NCI-H146 (cell line): ENCODE results near the gene ZNF737.
"Not testable (repeated sequence)": the region's sequence is repeated elsewhere in the genome, so short reads cannot be mapped to it uniquely, and the experiment has no call there.

Experiments used
- DNase-seq: peaks from one replicate; lab custom pipeline; 2025; lab: John Stamatoyannopoulos, UW

Gene ZNF737

GRCh38 chr19:20565321-20566018 lies at the start of gene ZNF737:
Gene ZNF737 (minus strand): TSS chr19:20565781. CDS start chr19:20565640, 141 bp downstream.
- peak; percentile 99 for DNase-seq

DNA sequence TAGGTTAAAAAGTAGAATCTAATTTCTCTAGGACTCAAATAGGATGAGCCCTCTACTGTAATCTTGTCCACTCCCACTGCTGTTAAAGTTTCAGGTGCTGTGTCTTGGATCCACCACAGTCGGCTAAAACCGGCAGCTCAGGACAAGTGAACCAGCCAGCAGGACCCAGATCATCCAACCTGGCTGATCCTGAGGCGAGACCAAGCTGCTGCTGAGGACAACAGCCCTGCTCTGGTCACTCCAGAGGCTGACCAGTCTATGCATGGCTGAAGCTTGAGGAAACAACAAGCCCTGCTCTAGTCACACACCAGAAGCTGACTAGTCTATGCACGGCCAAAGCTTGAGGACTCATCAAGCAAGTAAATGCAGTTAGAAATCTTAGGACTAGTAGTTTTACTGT lies 49.4 kb upstream of the ZNF737 start:
- not testable (repeated sequence) for DNase-seq

- DNase-seq: no peak
These were observed 47.2 kb upstream of the ZNF737 start for GRCh38 chr19:20612711-20613316.

DNA sequence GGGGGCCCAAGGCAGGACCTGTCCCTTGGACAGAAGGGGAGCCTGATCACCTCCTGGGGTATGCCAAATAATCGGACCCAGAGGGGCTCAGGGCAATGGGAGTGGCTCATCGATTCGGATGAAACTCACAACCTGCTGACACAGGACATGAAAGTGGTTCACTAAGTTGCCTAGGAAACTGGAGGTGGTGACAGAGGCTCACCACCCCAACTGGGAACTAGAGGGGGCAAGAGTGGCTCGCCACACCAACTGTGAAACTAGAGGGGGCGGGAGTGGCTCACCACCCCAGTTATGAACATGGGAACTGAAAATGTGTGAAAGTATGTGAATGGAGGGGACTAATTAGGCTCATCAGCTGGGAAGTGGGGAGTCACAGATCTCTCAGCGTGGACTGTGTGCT lies 46.3 kb upstream of the ZNF737 start:
- DNase-seq: no peak

GRCh38 chr19:20607943-20608342 lies 42.4 kb upstream of the ZNF737 start:
- DNase-seq: no peak

GRCh38 chr19:20558571-20558970 lies 7.0 kb downstream of the ZNF737 start:
- DNase-seq: no peak

- DNase-seq: no peak
These were observed 7.6 kb downstream of the ZNF737 start for GRCh38 chr19:20558011-20558410.

DNA sequence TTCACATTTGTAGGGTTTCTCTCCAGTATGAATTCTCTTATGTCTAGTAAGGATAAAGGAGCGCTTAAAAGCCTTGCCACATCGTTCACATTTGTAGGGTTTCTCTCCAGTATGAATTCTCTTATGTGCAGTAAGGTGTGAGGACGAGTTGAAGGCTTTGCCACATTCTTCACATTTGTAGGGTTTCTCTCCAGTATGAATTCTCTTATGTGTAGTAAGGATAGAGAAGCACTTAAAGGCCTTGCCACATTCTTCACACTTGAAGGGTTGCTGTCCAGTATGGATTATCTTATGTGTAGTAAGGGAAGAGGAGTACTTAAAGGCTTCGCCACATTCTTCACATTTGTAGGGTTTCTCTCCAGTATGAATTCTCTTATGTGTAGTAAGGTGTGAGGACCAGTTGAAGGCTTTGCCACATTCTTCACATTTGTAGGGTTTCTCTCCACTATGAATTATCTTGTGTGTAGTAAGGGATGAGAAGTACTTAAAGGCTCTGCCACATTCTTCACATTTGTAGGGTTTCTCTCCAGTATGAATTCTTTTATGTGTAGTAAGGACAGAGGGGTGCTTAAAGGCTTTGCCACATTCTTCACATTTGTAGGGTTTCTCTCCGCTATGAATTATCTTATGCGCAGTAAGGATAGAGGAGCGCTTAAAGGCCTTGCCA lies 20.8 kb downstream of the ZNF737 start:
- not testable (repeated sequence) for DNase-seq

- DNase-seq: not testable (repeated sequence)
These were observed 35.3 kb downstream of the ZNF737 start for GRCh38 chr19:20530303-20530702.

DNA sequence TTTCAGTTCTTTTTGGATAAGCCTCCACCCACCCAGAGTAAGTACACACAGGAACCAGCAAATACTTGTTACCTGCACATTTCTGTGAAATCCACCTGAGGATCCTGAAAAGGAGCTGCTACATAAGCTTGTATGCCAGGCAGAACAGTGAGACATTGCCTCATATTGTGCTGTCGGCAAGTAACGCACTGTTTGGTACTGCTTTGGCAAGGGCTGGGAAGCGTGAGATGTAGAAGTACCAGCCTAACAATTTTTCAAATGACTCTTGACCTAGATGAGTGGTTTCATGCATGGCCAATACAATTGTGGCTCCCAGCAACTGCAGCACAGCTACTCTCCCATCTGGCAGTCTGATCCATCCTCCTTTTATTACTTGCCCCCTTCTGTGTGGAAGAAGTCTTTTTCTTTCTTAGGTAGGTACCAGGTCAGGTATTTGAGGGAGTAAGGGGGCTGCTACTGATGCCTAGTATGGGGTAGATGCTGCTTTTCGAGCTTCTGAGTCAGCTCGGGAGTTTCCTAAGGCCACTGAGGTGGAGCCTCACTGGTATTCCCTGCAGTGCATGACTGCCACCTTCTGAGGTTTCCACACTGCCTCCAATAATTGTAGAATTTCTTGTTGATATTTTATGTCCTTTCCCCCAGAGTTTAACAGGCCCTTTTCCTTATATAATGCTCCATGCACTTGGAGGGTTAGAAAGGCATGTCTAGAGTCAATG lies 52.2 kb downstream of the ZNF737 start:
- DNase-seq: no peak

DNA sequence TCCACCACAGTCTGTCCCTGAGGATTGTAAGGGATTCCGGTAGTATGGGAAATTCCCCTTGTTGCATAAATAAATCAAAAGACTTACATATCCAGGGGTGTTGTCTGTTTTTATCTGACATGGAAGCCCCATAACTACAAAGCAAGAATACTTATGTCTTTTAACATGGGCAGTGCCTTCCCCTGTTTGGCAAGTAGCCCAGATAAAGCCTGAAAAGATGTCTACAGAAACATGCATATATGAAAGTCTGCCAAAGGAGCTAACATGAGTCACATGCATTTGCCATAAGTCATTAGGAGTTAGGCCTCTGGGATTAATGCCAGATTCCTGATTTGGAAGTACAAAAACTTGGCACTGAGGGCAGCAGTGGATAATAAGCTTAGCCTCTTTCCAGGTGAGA lies 62.1 kb downstream of the ZNF737 start:
- no peak for DNase-seq
